HepG2 (cell line): Measurements from ENCODE around the gene PTPN14. TPM values are rescaled to one million over a fixed set of nuclear protein-coding genes. Genes with fewer than 3 reads are reported as not detected.

Experiments used
- ATAC-seq: fragments of 200-7000 bp; cut with Tn5 transposase; 3 replicates; pipeline ENCODE4 v1.9.1; 2020; ENCODE audit warnings: mild to moderate bottlenecking, moderate library complexity
- BruUV-seq: library from RNA; stranded (reverse); fragments of 400-500 nt; replicated peaks from 2 replicates; lab custom pipeline; 2021; lab: Mats Ljungman, UMichigan
- CTCF ChIA-PET: fragments of 300-600 bp; formaldehyde crosslinking; extraction: SDS; loops from one replicate; lab custom pipeline; 2021; ENCODE audit warnings: low total read pairs, inconsistent platforms, low intra/inter-chr PET ratio; lab: Yijun Ruan, JAX
- POLR2A ChIA-PET: fragments of 350-600 bp; sonication (Branson Sonifier 250); formaldehyde crosslinking; loops from one replicate; lab custom pipeline; 2020; ENCODE audit warnings: antibody characterized with exemption, inconsistent platforms; lab: Yijun Ruan, JAX
- DNase-seq: peaks from one replicate; pipeline ENCODE4 v3.0.0-alpha.2; 2015; ENCODE audit warnings: low spot score
- FAIRE-seq: peaks from 3 replicates; lab custom pipeline; 2011; peaks lifted over from hg19 to GRCh38; lab: Jason Lieb, UNC
- H2AFZ ChIP-seq: one replicate; pipeline ENCODE4 v1.6.1; 2011; ENCODE audit warnings: low read length, inconsistent platforms
- H3K27ac ChIP-seq: fragments of 300-600 bp; 3 replicates; pipeline ENCODE4 v1.8.0; 2011; ENCODE audit warnings: mixed run types, mild to moderate bottlenecking, mixed read lengths, low read length, inconsistent platforms; ENCODE audit not compliant: insufficient read depth; ENCODE audit errors: extremely low read length
- H3K27me3 ChIP-seq, 2 experiments: fragments of 200-600 bp in 1 of 2; 2 replicates in 1 of 2; 3 replicates in 1 of 2; pipeline versions ENCODE4 v1.6.0 to v1.8.0; 2011; ENCODE audit warnings: low read length in 2 of 2, mild to moderate bottlenecking in 2 of 2, moderate library complexity in 2 of 2, inconsistent platforms in 1 of 2; ENCODE audit not compliant: insufficient read depth in 2 of 2, control insufficient read depth in 1 of 2
- H3K36me3 ChIP-seq, 2 experiments: fragments of 200-600 bp in 1 of 2; replicated peaks in 1 of 2; 2 replicates in 1 of 2; 3 replicates in 1 of 2; pipeline versions ENCODE4 v1.5.1 to v1.8.0; 2011; ENCODE audit warnings: low read length in 2 of 2, inconsistent platforms in 1 of 2; ENCODE audit not compliant: insufficient read depth in 2 of 2, control insufficient read depth in 1 of 2
- H3K4me1 ChIP-seq: 2 replicates; pipeline ENCODE4 v1.5.1; 2012; ENCODE audit warnings: low read length, inconsistent platforms; ENCODE audit not compliant: insufficient read depth
- H3K4me2 ChIP-seq: 2 replicates; pipeline ENCODE4 v1.6.0; 2011; ENCODE audit warnings: low read depth, low read length, inconsistent platforms
- H3K4me3 ChIP-seq, 3 experiments: fragments of 200-600 bp in 1 of 3; sonication (generic), shearing (Covaris generic) in 1 of 3; replicated peaks in 1 of 3; 2 replicates each; pipeline ENCODE4 v1.5.1; 2011 to 2016; ENCODE audit warnings: low read length in 3 of 3, inconsistent platforms in 2 of 3, low read depth in 2 of 3, mild to moderate bottlenecking in 2 of 3, control low read depth in 1 of 3, mixed read lengths in 1 of 3; ENCODE audit not compliant: insufficient read depth in 1 of 3
- H3K79me2 ChIP-seq: one replicate; pipeline ENCODE4 v1.6.1; 2011; ENCODE audit warnings: low read length, inconsistent platforms; ENCODE audit not compliant: insufficient read depth
- H3K9ac ChIP-seq: 2 replicates; pipeline ENCODE4 v1.6.0; 2011; ENCODE audit warnings: mild to moderate bottlenecking, low read depth, low read length, inconsistent platforms; ENCODE audit not compliant: insufficient read depth
- H3K9me3 ChIP-seq: 2 replicates; pipeline ENCODE4 v1.5.1; 2012; ENCODE audit warnings: mild to moderate bottlenecking, low read length
- H4K20me1 ChIP-seq: 2 replicates; pipeline ENCODE4 v1.6.0; 2011; ENCODE audit warnings: inconsistent platforms, mild to moderate bottlenecking, low read length, moderate library complexity; ENCODE audit not compliant: insufficient read depth
- CREB1 ChIP-seq, 2 experiments: fragments of 450-650 bp in 1 of 2; IDR thresholded peaks; 2 replicates each; pipeline ENCODE4 v1.6.1; 2016 to 2017; ENCODE audit warnings: control low read depth in 1 of 2, mild to moderate bottlenecking in 1 of 2, missing compliant biosample characterization in 1 of 2, missing genetic modification characterization in 1 of 2
- HDAC1 ChIP-seq: sonication (generic); formaldehyde crosslinking; IDR thresholded peaks from 2 replicates; pipeline ENCODE4 v1.5.1; 2020; ENCODE audit warnings: mild to moderate bottlenecking, missing genetic modification reagents
- ISX ChIP-seq: sonication (generic); formaldehyde crosslinking; conservative IDR thresholded peaks from 2 replicates; pipeline ENCODE4 v1.5.0; 2020; ENCODE audit warnings: missing genetic modification reagents
- KMT2A ChIP-seq: sonication (generic); formaldehyde crosslinking; IDR thresholded peaks from 2 replicates; pipeline ENCODE4 v1.4.0; 2020; ENCODE audit warnings: missing genetic modification reagents
- NONO ChIP-seq, 2 experiments: fragments of 450-650 bp in 1 of 2; sonication (generic) in 1 of 2; formaldehyde crosslinking in 1 of 2; IDR thresholded peaks in 1 of 2; conservative IDR thresholded peaks in 1 of 2; 2 replicates each; pipeline versions ENCODE4 v1.6.1 to v1.8.0; 2017 to 2022; ENCODE audit warnings: mild to moderate bottlenecking in 1 of 2, missing genetic modification reagents in 1 of 2, moderate library complexity in 1 of 2
- NR2C2 ChIP-seq: sonication (generic); formaldehyde crosslinking; IDR thresholded peaks from 2 replicates; pipeline ENCODE4 v1.4.0; 2020; ENCODE audit warnings: missing genetic modification reagents, mild to moderate bottlenecking, moderate library complexity, borderline replicate concordance
- RARA ChIP-seq: IDR thresholded peaks from 2 replicates; pipeline ENCODE4 v1.6.1; 2016; ENCODE audit warnings: missing genetic modification reagents, missing compliant biosample characterization
- REXO4 ChIP-seq: sonication (generic); formaldehyde crosslinking; IDR thresholded peaks from 2 replicates; pipeline ENCODE4 v1.8.0; 2022; ENCODE audit warnings: missing genetic modification reagents, mild to moderate bottlenecking, borderline replicate concordance
- SRSF1 ChIP-seq: fragments of 200-400 bp; formaldehyde crosslinking; optimal IDR thresholded peaks from 2 replicates; pipeline ENCODE3; 2017; ENCODE audit warnings: mild to moderate bottlenecking, low read depth, low read length, moderate library complexity
- ZNF225 ChIP-seq: sonication (generic); formaldehyde crosslinking; IDR thresholded peaks from 2 replicates; pipeline ENCODE4 v1.4.0; 2020; ENCODE audit warnings: mild to moderate bottlenecking, missing genetic modification reagents
- ZNF777 ChIP-seq: sonication (generic); formaldehyde crosslinking; IDR thresholded peaks from 2 replicates; pipeline ENCODE4 v1.4.0; 2020; ENCODE audit warnings: missing genetic modification reagents
- WGBS: methylation state at CpG from one replicate; pipeline ENCODE4 v1.1.6; 2017; ENCODE audit warnings: low lambda C conversion rate; 5-methylcytosine and 5-hydroxymethylcytosine counted together
- in situ Hi-C: cut with HindIII; loops from 2 replicates; pipeline ENCODE4 v1.10.0; 2017; ENCODE audit warnings: low pct_unique_long_range_greater_than_20kb; ENCODE audit not compliant: extremely low pct_ligation_motif_present
- intact Hi-C: fragments of 100-400 bp; cut with micrococcal nuclease; formaldehyde crosslinking; loops from one replicate; pipeline ENCODE4 v1.10.0; 2022; ENCODE audit not compliant: unreplicated experiment
- polyA plus RNA-seq, 8 experiments: library from polyadenylated mRNA; depleted of rRNA in 3 of 8; stranded (reverse) in 7 of 8; unstranded in 1 of 8; fragments of >200 nt; fragmentation: Illumina TruSeq in 4 of 8; extraction: Trizol in 4 of 8; gene quantifications; 2 replicates each; pipeline versions ENCODE4 v1.2.1 to v1.2.3, GENCODE V29; 2011 to 2016; ENCODE audit warnings: low read depth in 4 of 8, missing spikeins in 1 of 8, mixed read lengths in 1 of 8; ENCODE audit not compliant: insufficient read depth in 1 of 8
- total RNA-seq, 5 experiments: library from RNA; depleted of rRNA; stranded (reverse); fragments of >200 nt; fragmentation: Illumina TruSeq; extraction: Trizol; gene quantifications; 2 replicates each; pipeline ENCODE4 v1.2.3, GENCODE V29; 2016; ENCODE audit warnings: low read depth in 1 of 5
- TF ChIP-seq, protein P1 (sequence below): sonication (generic); formaldehyde crosslinking; IDR thresholded peaks from 2 replicates; pipeline ENCODE4 v1.4.0; 2020; ENCODE audit warnings: missing genetic modification reagents, borderline replicate concordance
- TF ChIP-seq, protein P2 (sequence below): sonication (generic); formaldehyde crosslinking; IDR thresholded peaks from 2 replicates; pipeline ENCODE4 v1.8.0; 2022; ENCODE audit warnings: missing genetic modification reagents, low read depth, mild to moderate bottlenecking, borderline replicate concordance
- TF ChIP-seq, protein P3 (sequence below): sonication (generic); formaldehyde crosslinking; IDR thresholded peaks from 2 replicates; pipeline ENCODE4 v1.4.0; 2020; ENCODE audit warnings: missing genetic modification reagents

The PTPN14 gene
- total and polyA plus RNA-seq, 2 of the 13 experiments (the other 11 are each of a cell fraction or from before 2014, with no cell fraction given) = 3.9 to 4.7 TPM

DNA sequence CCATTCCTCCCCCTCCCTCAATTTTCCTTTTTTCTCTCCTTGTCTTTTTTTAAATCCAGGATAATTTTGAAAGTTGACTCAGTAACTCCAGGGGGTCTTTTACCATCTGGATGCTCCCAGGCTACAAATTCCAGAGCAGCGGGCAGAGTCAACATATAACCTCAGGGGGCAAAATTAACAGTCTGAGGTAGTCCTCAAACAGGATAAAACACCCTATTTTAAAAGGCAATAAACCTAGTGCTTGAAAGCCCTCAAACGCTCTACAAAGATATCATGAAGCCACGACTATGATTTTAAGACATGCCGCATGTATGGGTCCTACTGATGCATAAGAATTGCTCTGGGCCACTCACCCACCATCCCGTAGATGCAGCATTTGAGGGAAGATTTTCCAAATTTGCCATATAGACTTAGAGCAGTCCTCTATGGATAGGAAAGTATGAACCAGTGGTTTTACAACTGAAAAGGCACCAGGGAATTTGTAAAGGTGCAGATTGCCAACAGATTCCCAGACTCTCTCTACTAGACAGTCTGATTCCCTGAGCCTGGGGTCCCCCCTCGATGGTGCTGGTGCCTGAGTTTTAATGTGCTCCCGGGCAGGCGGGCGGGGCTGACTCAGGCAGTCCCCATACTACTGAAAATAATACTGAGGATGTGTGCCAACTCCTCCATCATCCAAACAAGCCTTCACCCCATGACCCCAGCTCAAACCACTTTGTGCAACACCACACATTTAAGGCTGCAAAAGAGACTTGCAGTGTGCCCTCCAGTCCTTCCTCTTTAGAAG is 37.2 kb downstream of the PTPN14 start (continued):
- TF ChIP-seq, protein P1, sequence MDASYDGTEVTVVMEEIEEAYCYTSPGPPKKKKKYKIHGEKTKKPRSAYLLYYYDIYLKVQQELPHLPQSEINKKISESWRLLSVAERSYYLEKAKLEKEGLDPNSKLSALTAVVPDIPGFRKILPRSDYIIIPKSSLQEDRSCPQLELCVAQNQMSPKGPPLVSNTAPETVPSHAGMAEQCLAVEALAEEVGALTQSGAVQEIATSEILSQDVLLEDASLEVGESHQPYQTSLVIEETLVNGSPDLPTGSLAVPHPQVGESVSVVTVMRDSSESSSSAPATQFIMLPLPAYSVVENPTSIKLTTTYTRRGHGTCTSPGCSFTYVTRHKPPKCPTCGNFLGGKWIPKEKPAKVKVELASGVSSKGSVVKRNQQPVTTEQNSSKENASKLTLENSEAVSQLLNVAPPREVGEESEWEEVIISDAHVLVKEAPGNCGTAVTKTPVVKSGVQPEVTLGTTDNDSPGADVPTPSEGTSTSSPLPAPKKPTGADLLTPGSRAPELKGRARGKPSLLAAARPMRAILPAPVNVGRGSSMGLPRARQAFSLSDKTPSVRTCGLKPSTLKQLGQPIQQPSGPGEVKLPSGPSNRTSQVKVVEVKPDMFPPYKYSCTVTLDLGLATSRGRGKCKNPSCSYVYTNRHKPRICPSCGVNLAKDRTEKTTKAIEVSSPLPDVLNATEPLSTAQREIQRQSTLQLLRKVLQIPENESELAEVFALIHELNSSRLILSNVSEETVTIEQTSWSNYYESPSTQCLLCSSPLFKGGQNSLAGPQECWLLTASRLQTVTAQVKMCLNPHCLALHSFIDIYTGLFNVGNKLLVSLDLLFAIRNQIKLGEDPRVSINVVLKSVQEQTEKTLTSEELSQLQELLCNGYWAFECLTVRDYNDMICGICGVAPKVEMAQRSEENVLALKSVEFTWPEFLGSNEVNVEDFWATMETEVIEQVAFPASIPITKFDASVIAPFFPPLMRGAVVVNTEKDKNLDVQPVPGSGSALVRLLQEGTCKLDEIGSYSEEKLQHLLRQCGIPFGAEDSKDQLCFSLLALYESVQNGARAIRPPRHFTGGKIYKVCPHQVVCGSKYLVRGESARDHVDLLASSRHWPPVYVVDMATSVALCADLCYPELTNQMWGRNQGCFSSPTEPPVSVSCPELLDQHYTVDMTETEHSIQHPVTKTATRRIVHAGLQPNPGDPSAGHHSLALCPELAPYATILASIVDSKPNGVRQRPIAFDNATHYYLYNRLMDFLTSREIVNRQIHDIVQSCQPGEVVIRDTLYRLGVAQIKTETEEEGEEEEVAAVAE = no peak
- TF ChIP-seq REXO4 = no peak
- TF ChIP-seq ZNF225 (CRISPR knock-in tag) = no peak
- TF ChIP-seq ZNF777 (CRISPR knock-in tag) = no peak
- no peak for TF ChIP-seq KMT2A (CRISPR knock-in tag)
- no peak for TF ChIP-seq RARA (CRISPR knock-in tag)

DNA sequence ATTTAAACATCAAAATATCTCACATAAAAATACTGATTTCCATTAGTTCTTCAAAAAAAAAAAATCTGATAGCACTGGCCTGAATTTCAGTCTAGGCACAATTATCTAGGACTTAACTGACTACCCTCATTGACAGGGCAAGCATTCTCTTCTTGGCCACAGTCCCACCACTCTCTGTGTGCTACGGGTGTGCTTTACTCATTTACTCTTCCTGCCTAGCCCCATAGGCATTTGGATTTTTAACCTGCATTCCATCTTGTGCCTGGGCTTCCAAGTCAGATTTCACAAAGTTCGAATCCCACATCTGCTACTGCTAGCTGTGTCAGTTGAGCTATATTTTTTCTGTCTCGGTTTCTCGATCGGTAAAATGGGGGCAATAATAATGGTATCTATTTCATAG is 38.0 kb downstream of the PTPN14 start:
- no peak overlapping the region for H3K9ac ChIP-seq
- no peaks in the 10 kb centered on the region for H3K27me3 ChIP-seq
- H2AFZ ChIP-seq = no peak overlapping the region
- CTCF ChIA-PET = no interaction called here
- BruUV-seq = no TSS peak
- H3K79me2 ChIP-seq = no peaks in the 10 kb centered on the region
- POLR2A ChIA-PET = no interaction called here
- intact Hi-C loops (no loop called here), in situ Hi-C loops (no loop called here)
- DNase-seq = no peak
- no peak for FAIRE-seq
- peaks cover 16% of the 10 kb centered on the region for H3K4me1 ChIP-seq
- no peaks in the 10 kb centered on the region for H3K9me3 ChIP-seq
- H3K4me2 ChIP-seq = no peak overlapping the region
- H4K20me1 ChIP-seq = peaks cover 21% of the 10 kb centered on the region
- H3K4me3 ChIP-seq = no peak overlapping the region
- no peak for ATAC-seq
- no peak overlapping the region for H3K27ac ChIP-seq
- 92% methylated on average over 5 of the region's 5 CpGs for WGBS
- H3K36me3 ChIP-seq = no peaks in the 10 kb centered on the region
- TF ChIP-seq SRSF1 (no peak), HDAC1 (CRISPR knock-in tag) (no peak), NR2C2 (CRISPR knock-in tag) (no peak), CREB1 (IDR thresholded peaks at IDR 0.05) (no peak), CREB1 (CRISPR knock-in tag; IDR thresholded peaks at IDR 0.05) (no peak), NONO (IDR thresholded peaks at IDR 0.05) (no peak), NONO (CRISPR knock-in tag; conservative IDR thresholded peaks at IDR 0.05) (no peak), ISX (CRISPR knock-in tag) (no peak), KMT2A (CRISPR knock-in tag) (no peak)
- TF ChIP-seq, protein P2, sequence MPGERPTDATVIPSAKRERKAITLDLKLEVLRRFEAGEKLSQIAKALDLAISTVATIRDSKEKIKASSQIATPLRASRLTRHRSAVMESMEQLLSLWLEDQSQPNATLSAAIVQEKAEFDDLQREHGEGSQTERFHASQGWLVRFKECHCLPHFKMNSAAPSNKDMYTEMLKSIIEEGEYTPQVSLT (CRISPR knock-in tag) = no peak
- TF ChIP-seq, protein P3, sequence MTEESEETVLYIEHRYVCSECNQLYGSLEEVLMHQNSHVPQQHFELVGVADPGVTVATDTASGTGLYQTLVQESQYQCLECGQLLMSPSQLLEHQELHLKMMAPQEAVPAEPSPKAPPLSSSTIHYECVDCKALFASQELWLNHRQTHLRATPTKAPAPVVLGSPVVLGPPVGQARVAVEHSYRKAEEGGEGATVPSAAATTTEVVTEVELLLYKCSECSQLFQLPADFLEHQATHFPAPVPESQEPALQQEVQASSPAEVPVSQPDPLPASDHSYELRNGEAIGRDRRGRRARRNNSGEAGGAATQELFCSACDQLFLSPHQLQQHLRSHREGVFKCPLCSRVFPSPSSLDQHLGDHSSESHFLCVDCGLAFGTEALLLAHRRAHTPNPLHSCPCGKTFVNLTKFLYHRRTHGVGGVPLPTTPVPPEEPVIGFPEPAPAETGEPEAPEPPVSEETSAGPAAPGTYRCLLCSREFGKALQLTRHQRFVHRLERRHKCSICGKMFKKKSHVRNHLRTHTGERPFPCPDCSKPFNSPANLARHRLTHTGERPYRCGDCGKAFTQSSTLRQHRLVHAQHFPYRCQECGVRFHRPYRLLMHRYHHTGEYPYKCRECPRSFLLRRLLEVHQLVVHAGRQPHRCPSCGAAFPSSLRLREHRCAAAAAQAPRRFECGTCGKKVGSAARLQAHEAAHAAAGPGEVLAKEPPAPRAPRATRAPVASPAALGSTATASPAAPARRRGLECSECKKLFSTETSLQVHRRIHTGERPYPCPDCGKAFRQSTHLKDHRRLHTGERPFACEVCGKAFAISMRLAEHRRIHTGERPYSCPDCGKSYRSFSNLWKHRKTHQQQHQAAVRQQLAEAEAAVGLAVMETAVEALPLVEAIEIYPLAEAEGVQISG (CRISPR knock-in tag) = no peak
